ENCODE data around the gene SYNDIG1L. TPM values are rescaled to one million over a fixed set of nuclear protein-coding genes. Genes with fewer than 3 reads are reported as not detected.
A peak's percentile ranks its signal among the peaks of the same experiment; 100 is the strongest.

SYNDIG1L gene
- total RNA-seq, 4 donors from 2014 or later: 0.28 to 0.56 (median 0.40) TPM

- no peak for TF ChIP-seq CTCF (IDR thresholded peaks at IDR 0.05)
- ATAC-seq (ENCODE audit: low FRiP score): no peak
- no peak for DNase-seq (ENCODE audit: low spot score)
Observed at GRCh38 chr14:74364271-74364880, 61.6 kb downstream of the SYNDIG1L start.

GRCh38 chr14:74362361-74362915 lies 63.6 kb downstream of the SYNDIG1L start:
- ATAC-seq (ENCODE audit: low FRiP score) (peak; percentile 86), DNase-seq (ENCODE audit: low spot score) (peak; percentile 85)
- TF ChIP-seq CTCF (IDR thresholded peaks at IDR 0.05): peak in 2 of 3 donors; percentile 13 to 59

GRCh38 chr14:74360163-74360562 lies 65.8 kb downstream of the SYNDIG1L start:
- no peak for TF ChIP-seq CTCF (IDR thresholded peaks at IDR 0.05)
- DNase-seq (ENCODE audit: low spot score): no peak

GRCh38 chr14:74358176-74358829 lies 67.7 kb downstream of the SYNDIG1L start:
- DNase-seq (ENCODE audit: low spot score) (no peak), ATAC-seq (ENCODE audit: low FRiP score) (no peak)
- no peak for TF ChIP-seq CTCF (IDR thresholded peaks at IDR 0.05)

More at GRCh38 chr14:74360163-74360562, 65.8 kb downstream of the SYNDIG1L start:
- no peak for ATAC-seq (ENCODE audit: low FRiP score)

GRCh38 chr14:74357585-74357984 lies 68.4 kb downstream of the SYNDIG1L start:
- DNase-seq (ENCODE audit: low spot score): no peak
- TF ChIP-seq CTCF (IDR thresholded peaks at IDR 0.05): no peak
- ATAC-seq (ENCODE audit: low FRiP score): no peak

- ATAC-seq (ENCODE audit: low FRiP score) (no peak), DNase-seq (ENCODE audit: low spot score) (no peak)
- TF ChIP-seq CTCF (IDR thresholded peaks at IDR 0.05): no peak
Observed at GRCh38 chr14:74356892-74357575, 69.0 kb downstream of the SYNDIG1L start.

Other genes starting within 250 kb of the SYNDIG1L start
- not detected for gene VSX2, start 186.8 kb downstream of the SYNDIG1L start, total RNA-seq
- gene ABCD4, start 123.3 kb downstream of the SYNDIG1L start, total RNA-seq: 10 to 100 TPM; 28.2 to 62.1 (median 48.3) TPM
- not detected for gene VRTN, start 77.7 kb downstream of the SYNDIG1L start, total RNA-seq
- 100 to 1,000 TPM; 271 to 717 (median 546) TPM for gene NPC2, start 67.1 kb upstream of the SYNDIG1L start, total RNA-seq
- 10 to 100 TPM in 1 of 4 donors, 1 to 10 TPM in 3; 7.0 to 11.2 (median 9.2) TPM for gene ISCA2, start 67.6 kb upstream of the SYNDIG1L start, total RNA-seq
- gene LTBP2, start 186.0 kb upstream of the SYNDIG1L start, total RNA-seq: 100 to 1,000 TPM in 1 of 4 donors, 10 to 100 TPM in 3; 31.6 to 104 (median 72.3) TPM

Data from omental fat pad (tissue), 4 donors.